NCI-H460 (cell line): Measurements from ENCODE around the gene STX16. TPM values are rescaled to one million over a fixed set of nuclear protein-coding genes. Genes with fewer than 3 reads are reported as not detected.

ENCODE experiments used
- DNase-seq: peaks from one replicate; pipeline ENCODE4 v3.0.0-alpha.2; 2016; ENCODE audit warnings: low read depth; ENCODE audit errors: extremely low read depth
- total RNA-seq: library from RNA; depleted of rRNA; stranded (reverse); fragments of >200 nt; shearing (Covaris generic); gene quantifications from 2 replicates; pipeline ENCODE4 v1.2.3, GENCODE V29; 2014

The STX16 gene
- total RNA-seq, 1 experiment from 2014 or later: 20.5 TPM

DNA sequence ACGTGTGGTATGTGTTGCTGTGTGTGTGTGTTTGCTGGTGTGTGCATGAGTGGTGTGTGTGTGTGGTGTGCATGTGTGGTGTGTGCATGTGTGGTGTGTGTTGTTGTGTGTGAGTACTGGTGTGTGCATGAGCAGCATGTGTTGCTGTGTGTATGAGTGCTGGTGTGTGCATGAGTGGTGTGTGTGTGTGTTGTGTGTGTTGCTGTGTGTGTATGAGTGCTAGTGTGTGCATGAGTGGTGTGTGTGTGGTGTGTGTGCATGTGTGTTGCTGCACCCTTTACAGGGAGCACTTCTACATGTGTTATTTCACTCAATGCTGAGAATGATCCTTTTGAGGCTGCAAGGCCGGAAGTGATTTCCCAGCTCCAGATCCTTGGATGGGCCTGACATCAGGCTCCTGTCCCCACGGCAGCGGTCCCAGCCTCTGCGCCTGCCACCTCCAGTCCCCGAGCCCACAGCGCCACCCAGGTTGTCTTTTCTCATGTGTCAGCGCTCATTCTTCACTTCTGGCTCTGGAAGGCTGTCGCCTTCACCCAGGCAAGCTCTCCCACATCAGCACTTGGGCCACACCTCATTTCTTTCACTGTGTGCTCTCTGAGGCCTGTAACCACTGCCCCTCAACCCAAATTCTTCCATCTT is 44.1 kb downstream of the STX16 start:
- no peak for DNase-seq

DNA sequence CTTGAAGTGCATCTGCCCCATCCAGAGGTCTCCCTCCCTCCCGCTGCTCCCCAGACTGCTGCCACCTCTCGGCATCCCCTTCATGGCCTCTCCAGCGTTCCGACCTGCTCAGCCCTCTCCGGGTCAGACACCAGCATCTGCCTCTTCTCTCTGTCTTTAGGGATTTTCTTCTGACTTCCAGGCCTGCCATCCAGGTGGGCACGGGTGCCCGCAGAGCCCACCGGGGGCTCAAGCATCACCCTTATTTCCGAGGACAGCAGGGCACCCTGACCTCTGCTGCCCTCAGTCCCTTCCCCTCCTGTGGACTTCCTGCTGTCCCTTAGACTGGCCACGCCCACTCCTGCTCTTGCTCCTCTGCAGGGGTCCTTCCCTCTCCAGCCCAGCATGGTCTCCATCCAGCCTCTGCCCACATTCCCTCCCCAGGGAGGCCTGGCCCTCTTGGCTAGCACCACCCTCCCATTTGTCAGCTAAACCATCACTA is 44.9 kb downstream of the STX16 start:
- no peak for DNase-seq

DNA sequence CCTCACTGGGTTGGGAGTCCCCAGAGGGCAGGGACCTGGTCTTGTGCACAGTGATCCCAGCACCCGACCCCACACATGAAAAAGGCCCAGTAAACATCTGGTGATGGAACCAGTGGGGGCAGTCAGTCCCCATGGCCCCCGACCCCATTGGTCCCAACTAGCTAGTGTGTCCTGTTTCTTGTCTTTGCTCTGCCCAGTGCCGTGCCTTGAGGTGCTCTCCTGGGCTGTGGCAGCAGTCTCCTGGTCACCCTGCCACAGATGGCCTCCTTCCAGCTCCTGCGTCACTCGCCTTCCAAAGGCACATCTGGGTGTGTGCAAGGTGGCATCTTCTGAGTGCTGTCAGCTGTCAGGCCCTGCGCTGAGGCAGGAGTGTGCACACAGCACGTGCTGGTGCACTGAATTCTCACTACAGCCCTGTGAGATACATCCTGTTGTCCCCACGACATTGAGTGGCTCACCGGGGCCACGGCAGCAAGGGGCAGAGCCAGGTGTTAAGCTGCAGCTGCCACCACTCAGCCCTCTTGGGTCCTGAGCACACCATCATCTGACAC is 45.4 kb downstream of the STX16 start:
- no peak for DNase-seq

DNA sequence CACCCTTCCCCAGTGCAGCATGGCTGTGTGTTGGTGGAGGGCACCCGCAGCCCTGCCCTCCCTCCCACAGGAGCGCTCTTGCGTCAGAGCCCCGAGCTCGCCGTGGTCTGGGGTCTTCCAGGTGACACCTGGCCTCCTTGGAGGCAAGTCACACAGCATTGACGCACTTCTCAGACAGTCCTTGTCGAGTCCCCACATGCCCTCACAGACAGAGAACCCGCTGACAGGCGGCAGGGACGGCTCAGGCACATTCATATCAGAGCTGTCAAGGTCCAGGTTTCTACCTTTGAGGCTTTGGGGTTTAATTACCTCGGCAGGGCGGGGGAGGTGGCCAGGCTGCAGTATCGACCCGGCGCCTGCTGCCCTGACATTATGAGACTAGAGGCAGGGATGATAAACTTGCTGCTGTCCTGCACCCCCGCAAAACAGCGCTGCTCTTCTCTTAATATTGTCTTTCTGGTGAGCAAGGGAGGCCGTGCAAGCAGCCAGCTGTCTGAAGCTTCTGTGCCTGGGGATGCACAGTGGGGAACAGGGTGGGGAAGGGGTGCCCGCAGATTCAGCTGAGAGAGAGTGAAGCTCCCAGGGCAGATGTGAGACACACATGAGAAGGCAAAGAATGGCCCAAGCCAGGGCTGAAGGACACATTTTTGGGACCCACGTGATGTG is 46.3 kb downstream of the STX16 start:
- DNase-seq: no peak

DNA sequence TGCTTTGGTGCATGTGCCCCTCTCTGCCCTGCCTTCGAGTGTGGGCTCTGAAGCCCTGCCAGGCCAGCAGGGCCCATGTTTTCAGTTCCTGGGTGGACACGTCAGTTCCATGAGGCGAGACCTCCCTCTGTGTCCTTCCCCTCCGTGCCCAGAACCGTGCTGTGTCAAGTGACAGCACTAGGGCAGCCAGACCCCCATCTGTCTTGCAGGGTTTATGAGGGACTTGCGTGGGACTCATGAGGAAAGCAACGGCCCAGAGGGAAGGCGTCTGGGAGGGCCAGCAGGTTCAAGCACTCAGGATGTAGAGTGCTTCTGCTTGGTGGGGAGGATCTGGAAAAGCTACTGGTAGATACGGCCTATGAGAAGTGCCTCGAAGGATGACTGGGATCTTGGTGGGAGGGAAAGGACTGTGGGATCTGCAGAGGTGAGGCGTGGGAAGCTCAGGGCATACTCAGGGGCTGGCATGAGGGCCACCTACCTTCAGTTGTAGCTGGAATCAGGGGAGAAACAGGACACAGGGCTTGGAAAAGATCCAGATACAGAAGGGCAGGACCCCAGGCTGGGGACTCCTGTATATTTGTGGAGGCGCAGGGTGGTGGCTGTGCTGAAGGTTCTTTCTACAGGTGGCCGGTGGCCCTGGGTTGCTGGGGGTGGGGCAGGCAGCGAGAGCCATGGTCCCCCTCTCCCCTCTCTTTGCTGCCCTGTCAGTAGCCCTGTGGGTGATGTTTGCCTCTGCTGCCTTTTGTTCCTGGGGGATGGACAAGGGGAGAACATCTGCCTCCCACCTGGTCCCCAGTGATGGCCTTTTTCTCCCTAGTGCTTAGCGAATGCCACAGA is 47.0 kb downstream of the STX16 start:
- DNase-seq: no peak

GRCh38 chr20:58698741-58699622 is 47.9 kb downstream of the STX16 start:
- no peak for DNase-seq

GRCh38 chr20:58699623-58700107 is 48.6 kb downstream of the STX16 start:
- no peak for DNase-seq

- DNase-seq: no peak
Measured at GRCh38 chr20:58700121-58700821, 49.2 kb downstream of the STX16 start.

GRCh38 chr20:58700823-58701222 is 49.7 kb downstream of the STX16 start:
- DNase-seq: no peak

DNA sequence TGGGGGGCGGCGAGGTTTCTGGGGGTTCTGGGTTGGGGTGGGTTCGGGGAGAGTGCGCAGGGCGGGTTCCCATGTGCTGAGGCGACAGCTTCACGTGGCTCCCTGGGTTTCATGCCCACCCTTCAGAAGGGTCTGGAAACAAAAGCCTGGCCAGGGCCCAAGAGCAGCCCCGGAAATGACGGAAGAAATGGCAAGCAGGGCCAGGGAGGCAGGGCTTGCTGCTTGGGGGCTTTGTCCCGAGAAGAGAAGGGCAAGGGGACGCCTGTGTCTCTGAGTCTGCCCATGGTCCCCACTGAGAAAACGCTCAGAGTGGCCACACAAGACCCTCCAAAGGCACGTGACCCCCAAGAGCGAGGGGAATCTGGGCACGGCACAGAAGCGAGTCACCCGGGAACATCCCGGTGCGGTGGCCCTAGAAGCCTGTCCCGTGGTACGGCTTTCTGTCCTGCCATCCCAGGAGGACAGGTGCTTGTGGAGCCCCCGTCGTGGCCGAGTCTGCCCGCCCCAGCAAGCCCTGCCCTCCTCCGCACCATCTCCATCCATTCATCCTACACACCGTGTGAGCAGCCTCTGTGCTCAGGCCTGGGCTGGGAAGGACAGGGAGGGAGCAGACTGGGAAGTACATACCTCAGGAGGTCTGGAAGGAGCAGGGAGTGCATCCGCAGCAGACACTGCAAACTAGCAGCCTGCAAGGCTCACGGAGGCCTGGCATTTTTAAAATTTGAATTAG is 50.5 kb downstream of the STX16 start:
- no peak for DNase-seq

DNA sequence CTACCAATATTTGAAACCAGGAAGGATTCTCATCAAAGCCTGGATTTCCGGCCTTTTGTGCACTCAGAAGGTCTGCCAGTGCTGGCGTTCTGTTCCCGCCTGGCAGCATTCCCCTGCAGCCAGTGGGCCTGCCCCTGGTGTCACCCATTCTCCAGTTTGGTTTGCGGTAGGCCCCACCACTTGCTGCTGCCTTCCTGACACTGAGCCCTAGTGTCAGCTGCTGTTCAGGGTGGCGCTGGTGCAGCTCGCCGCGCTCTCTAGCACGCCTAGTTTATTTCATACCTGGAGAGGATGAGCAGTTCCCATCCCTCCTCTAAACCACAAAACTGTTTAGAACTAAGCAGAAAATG is 51.1 kb downstream of the STX16 start:
- no peak for DNase-seq

GRCh38 chr20:58702859-58703648 is 52.0 kb downstream of the STX16 start:
- no peak for DNase-seq

GRCh38 chr20:58703765-58704371 is 52.8 kb downstream of the STX16 start:
- no peak for DNase-seq

DNA sequence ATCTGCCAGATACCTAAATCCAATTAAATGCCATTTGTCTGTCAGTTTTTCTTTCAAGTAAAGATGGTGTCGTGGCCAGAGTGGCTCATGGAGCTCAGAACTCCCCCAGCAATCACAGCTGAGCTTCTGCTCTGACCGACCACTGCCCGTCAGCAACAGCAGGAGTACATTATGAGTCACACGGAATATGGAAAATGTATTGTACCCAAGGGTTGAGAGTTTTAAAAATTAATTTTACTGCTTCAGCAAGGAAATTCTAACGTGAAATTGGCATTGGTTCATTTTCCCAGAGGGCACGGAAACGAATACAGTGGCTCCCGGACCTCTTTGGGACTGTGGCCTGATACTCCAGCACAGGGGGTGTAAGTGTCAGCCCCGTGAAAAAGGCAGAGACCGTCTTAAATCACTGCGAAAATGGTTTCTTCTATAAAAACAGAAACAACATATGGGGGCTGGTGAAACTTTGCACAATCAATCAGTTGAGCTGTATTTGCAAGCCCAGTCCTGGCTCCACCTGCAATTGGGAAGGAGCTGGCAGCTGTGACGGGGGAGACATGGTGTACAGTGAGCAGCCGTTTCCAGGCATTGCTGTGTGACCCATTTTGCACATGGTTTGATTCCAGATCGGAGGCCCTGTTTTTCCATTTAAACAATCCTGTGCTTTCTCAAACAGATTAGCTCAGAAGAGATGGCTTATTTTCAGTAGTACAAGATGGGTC is 54.3 kb downstream of the STX16 start:
- no peak for DNase-seq

- DNase-seq: no peak
Measured at GRCh38 chr20:58706150-58706892, 55.2 kb downstream of the STX16 start.

- DNase-seq: no peak
Measured at GRCh38 chr20:58706975-58707681, 56.0 kb downstream of the STX16 start.
